Adrenal gland (tissue), 5 donors: ENCODE measurements around the gene MORN5.

Experiments used
- POLR2A ChIP-seq, 2 donors: fragments of 450-650 bp; IDR thresholded peaks; one replicate each; pipeline ENCODE4 v1.6.1; 2017; ENCODE audit warnings: antibody characterized with exemption in 2 of 2, mild to moderate bottlenecking in 2 of 2, moderate library complexity in 1 of 2
- TF ChIP-seq, protein P1 (sequence below), 6 experiments: fragments of 450-650 bp in 4 of 6; fragments of 200-600 bp in 2 of 6; sonication (generic) in 1 of 6; IDR thresholded peaks; 1 replicate in 5 of 6; 2 replicates in 1 of 6; pipeline versions ENCODE4 v1.5.1 to v1.8.0; 2016 to 2021; ENCODE audit warnings: antibody characterized with exemption in 6 of 6, mild to moderate bottlenecking in 2 of 6, moderate library complexity in 1 of 6
- donor health status: DM: no; HTN: no; CAD: no.

DNA sequence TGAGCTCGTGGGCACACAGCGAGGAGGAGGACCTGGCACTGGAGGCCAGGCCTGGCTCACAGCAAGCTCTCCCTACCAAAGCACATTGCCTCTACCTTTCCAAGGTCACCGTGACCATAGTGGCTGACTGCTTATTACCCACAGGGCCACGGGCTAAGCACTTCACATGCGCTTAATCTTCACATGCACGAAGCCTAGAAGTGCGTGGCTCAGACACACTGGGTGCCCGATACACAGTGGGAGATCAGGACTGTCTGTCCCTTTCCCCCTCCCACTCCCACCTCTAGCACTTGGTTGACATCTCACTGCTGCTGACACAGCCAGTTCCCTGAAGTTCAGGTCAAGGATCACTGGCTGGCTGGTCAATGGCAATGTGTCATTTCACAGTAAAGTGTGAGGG is 45.5 kb downstream of the MORN5 start:
- TF ChIP-seq, protein P1, sequence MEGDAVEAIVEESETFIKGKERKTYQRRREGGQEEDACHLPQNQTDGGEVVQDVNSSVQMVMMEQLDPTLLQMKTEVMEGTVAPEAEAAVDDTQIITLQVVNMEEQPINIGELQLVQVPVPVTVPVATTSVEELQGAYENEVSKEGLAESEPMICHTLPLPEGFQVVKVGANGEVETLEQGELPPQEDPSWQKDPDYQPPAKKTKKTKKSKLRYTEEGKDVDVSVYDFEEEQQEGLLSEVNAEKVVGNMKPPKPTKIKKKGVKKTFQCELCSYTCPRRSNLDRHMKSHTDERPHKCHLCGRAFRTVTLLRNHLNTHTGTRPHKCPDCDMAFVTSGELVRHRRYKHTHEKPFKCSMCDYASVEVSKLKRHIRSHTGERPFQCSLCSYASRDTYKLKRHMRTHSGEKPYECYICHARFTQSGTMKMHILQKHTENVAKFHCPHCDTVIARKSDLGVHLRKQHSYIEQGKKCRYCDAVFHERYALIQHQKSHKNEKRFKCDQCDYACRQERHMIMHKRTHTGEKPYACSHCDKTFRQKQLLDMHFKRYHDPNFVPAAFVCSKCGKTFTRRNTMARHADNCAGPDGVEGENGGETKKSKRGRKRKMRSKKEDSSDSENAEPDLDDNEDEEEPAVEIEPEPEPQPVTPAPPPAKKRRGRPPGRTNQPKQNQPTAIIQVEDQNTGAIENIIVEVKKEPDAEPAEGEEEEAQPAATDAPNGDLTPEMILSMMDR (IDR thresholded peaks at IDR 0.05): no peak
- no peak for TF ChIP-seq POLR2A (IDR thresholded peaks at IDR 0.05)
